NCI-H128 (cell line): ENCODE results near the gene OR10P1.
"Not testable (repeated sequence)": the region's sequence is repeated elsewhere in the genome, so short reads cannot be mapped to it uniquely, and the experiment has no call there.

ENCODE experiments used
- DNase-seq: peaks from one replicate; lab custom pipeline; 2025; ENCODE audit not compliant: unreplicated experiment; lab: John Stamatoyannopoulos, UW

OR10P1 gene

GRCh38 chr12:55636853-55637252 lies at the start of gene OR10P1:
OR10P1 (plus strand) TSS chr12:55636892; CDS start chr12:55636892, 0 bp downstream.
- no peak for DNase-seq

- DNase-seq, result not testable (repeated sequence)
Measured at GRCh38 chr12:55590152-55590551, 46.5 kb upstream of the OR10P1 start.

- DNase-seq, result no peak
Measured at GRCh38 chr12:55607821-55608594, 28.7 kb upstream of the OR10P1 start.

GRCh38 chr12:55610598-55610997 lies 26.1 kb upstream of the OR10P1 start:
- DNase-seq, result no peak

GRCh38 chr12:55612646-55613045 lies 24.0 kb upstream of the OR10P1 start:
- DNase-seq, result no peak

GRCh38 chr12:55614764-55615163 lies 21.9 kb upstream of the OR10P1 start:
- DNase-seq, result no peak

GRCh38 chr12:55619354-55620138 lies 17.1 kb upstream of the OR10P1 start:
- DNase-seq, result peak; percentile 33

GRCh38 chr12:55624056-55624455 lies 12.6 kb upstream of the OR10P1 start:
- DNase-seq, result no peak

GRCh38 chr12:55626154-55626553 lies 10.5 kb upstream of the OR10P1 start:
- DNase-seq, result no peak

- no peak for DNase-seq
Measured at GRCh38 chr12:55629058-55629841, 7.4 kb upstream of the OR10P1 start.

GRCh38 chr12:55631056-55631455 lies 5.6 kb upstream of the OR10P1 start:
- DNase-seq, result no peak

- no peak for DNase-seq
Measured at GRCh38 chr12:55631733-55632132, 5.0 kb upstream of the OR10P1 start.

GRCh38 chr12:55633151-55633550 lies 3.5 kb upstream of the OR10P1 start:
- DNase-seq, result no peak

- DNase-seq, result no peak
Measured at GRCh38 chr12:55636116-55636655, 506 bp upstream of the OR10P1 start.

- DNase-seq, result no peak
Measured at GRCh38 chr12:55637467-55637866, 775 bp downstream of the OR10P1 start.

GRCh38 chr12:55641595-55641994 lies 4.9 kb downstream of the OR10P1 start:
- DNase-seq, result no peak

- no peak for DNase-seq
Measured at GRCh38 chr12:55642267-55642666, 5.6 kb downstream of the OR10P1 start.

GRCh38 chr12:55642669-55643068 lies 6.0 kb downstream of the OR10P1 start:
- DNase-seq, result no peak

GRCh38 chr12:55644591-55644990 lies 7.9 kb downstream of the OR10P1 start:
- DNase-seq, result no peak

GRCh38 chr12:55647027-55647426 lies 10.3 kb downstream of the OR10P1 start:
- DNase-seq, result no peak

- DNase-seq, result not testable (repeated sequence)
Measured at GRCh38 chr12:55650620-55651298, 14.1 kb downstream of the OR10P1 start.
